Measurements from ENCODE around the gene USP43.

- TF ChIP-seq CTCF (IDR thresholded peaks at IDR 0.05) (no peak), POLR2A (IDR thresholded peaks at IDR 0.05) (no peak), EP300 (IDR thresholded peaks at IDR 0.05) (no peak)
Observed at GRCh38 chr17:9676820-9677310, 31.5 kb downstream of the USP43 start.
